PC-9 (cell line): ENCODE data around the gene SLC12A4. TPM values are rescaled to one million over a fixed set of nuclear protein-coding genes. Genes with fewer than 3 reads are reported as not detected.
"Not testable (repeated sequence)": the region's sequence is repeated elsewhere in the genome, so short reads cannot be mapped to it uniquely, and the experiment has no call there.

Experiments used
- BruUV-seq: library from RNA; stranded (reverse); fragments of 400-500 nt; replicated peaks from 2 replicates; lab custom pipeline; 2021; lab: Mats Ljungman, UMichigan
- CTCF ChIA-PET: fragments of 300-600 bp; sonication (Branson Sonifier 250); formaldehyde crosslinking; loops from one replicate; lab custom pipeline; 2022; ENCODE audit warnings: antibody characterized with exemption; lab: Charles Lee
- POLR2A ChIA-PET: fragments of 300-600 bp; sonication (Branson Sonifier 250); formaldehyde crosslinking; loops from one replicate; lab custom pipeline; 2022; ENCODE audit warnings: antibody characterized with exemption; ENCODE audit not compliant: unreplicated experiment; lab: Charles Lee
- DNase-seq, 2 experiments: peaks; one replicate each; pipeline versions ENCODE4 v3.0.0 to v3.0.0-alpha.2; 2015 to 2022; ENCODE audit warnings: mixed read lengths in 1 of 2
- H2AFZ ChIP-seq: fragments of 200-600 bp; sonication (generic); 2 replicates; pipeline ENCODE4 v1.8.1; 2017; ENCODE audit warnings: antibody characterized with exemption
- H3F3A ChIP-seq: fragments of 200-600 bp; sonication (generic); 2 replicates; pipeline ENCODE4 v1.8.1; 2017; ENCODE audit warnings: antibody characterized with exemption, mild to moderate bottlenecking, low read depth; ENCODE audit not compliant: insufficient read depth
- H3K27ac ChIP-seq: fragments of 200-600 bp; sonication (generic); 2 replicates; pipeline ENCODE4 v1.6.1; 2016; ENCODE audit warnings: mixed run types
- H3K27me3 ChIP-seq: fragments of 200-600 bp; sonication (generic); 2 replicates; pipeline ENCODE4 v1.6.1; 2016; ENCODE audit warnings: low read depth, mixed run types; ENCODE audit not compliant: insufficient read depth
- H3K36me3 ChIP-seq: fragments of 200-600 bp; sonication (generic); 2 replicates; pipeline ENCODE4 v1.6.1; 2016; ENCODE audit warnings: low read depth, mixed run types
- H3K4me1 ChIP-seq: fragments of 200-600 bp; sonication (generic); replicated peaks from 2 replicates; pipeline ENCODE4 v1.6.1; 2016; ENCODE audit warnings: mixed run types; ENCODE audit not compliant: insufficient read depth
- H3K4me2 ChIP-seq: fragments of 200-600 bp; sonication (generic); 2 replicates; pipeline ENCODE4 v1.6.1; 2017; ENCODE audit warnings: mixed run types
- H3K4me3 ChIP-seq: fragments of 200-600 bp; sonication (generic); 2 replicates; pipeline ENCODE4 v1.6.1; 2016; ENCODE audit warnings: mixed run types
- H3K79me2 ChIP-seq: fragments of 200-600 bp; sonication (generic); 2 replicates; pipeline ENCODE4 v1.6.1; 2017; ENCODE audit warnings: low read depth, mixed run types
- H3K9me2 ChIP-seq: fragments of 200-600 bp; sonication (generic); 2 replicates; pipeline ENCODE4 v1.8.1; 2017; ENCODE audit warnings: mild to moderate bottlenecking; ENCODE audit not compliant: insufficient read depth
- H3K9me3 ChIP-seq: fragments of 200-600 bp; sonication (generic); 2 replicates; pipeline ENCODE4 v1.8.1; 2016; ENCODE audit warnings: low read depth; ENCODE audit not compliant: insufficient read depth
- H4K20me1 ChIP-seq: fragments of 200-600 bp; sonication (generic); 2 replicates; pipeline ENCODE4 v1.8.1; 2017; ENCODE audit not compliant: insufficient read depth
- EZH2 ChIP-seq: fragments of 200-600 bp; sonication (generic); IDR thresholded peaks from 2 replicates; pipeline ENCODE4 v1.8.0; 2017; ENCODE audit warnings: antibody characterized with exemption, low read depth
- intact Hi-C: fragments of 100-400 bp; cut with micrococcal nuclease; formaldehyde crosslinking; loops from one replicate; pipeline ENCODE4 v1.10.0; 2022; ENCODE audit not compliant: unreplicated experiment
- total RNA-seq: library from RNA; stranded (reverse); gene quantifications from 2 replicates; pipeline ENCODE4 v1.2.3, GENCODE V29; 2021
- TF ChIP-seq, protein P1 (sequence below): fragments of 200-600 bp; sonication (generic); conservative IDR thresholded peaks from 2 replicates; pipeline ENCODE4 v1.6.1; 2017; ENCODE audit warnings: mixed run types, antibody characterized with exemption, mild to moderate bottlenecking, moderate library complexity

Gene SLC12A4
- total RNA-seq, 1 experiment from 2014 or later: 27.0 TPM

DNA sequence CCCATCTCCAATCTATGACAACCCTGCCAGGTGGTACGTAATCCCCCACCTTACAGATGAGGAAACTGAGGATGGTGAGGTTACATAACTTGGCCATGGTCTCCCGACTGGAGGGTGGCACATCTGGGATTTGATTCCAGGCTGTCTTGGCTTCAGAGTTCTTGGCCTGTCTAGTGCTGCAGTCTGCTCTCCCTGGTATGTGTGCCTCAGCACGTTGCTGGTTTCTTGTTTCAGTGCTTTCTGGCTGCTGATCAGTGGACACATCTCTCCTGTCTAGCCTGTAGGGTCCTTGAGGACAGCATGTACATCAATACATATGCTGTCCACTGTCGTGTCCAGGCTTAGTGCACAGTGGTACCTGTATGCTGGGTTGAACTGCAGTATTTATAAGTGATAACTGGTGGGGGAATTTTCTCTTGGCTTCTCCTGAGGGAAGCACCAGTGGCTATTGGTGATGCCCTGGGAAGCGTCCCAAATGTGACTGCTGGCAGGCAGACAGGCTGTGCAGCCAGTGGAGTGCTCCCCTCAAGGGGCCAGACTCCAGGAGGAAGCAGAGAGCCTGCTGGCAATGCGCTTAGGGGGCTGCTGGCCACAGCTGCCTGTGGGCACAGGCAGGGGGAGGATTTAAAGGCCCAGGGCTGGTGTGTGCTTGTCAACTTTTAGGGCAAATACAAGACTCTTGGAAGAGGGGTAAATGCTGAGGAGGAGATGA lies 51.1 kb downstream of the SLC12A4 start:
- POLR2A ChIA-PET: interaction anchor here (0.8 kb wide), 1 partner anchor 15 kb away, joined by 6 read pairs; the partner anchor contains the start of gene CTRL
- no peaks in the 10 kb centered on the region for H3F3A ChIP-seq
- CTCF ChIA-PET: no interaction called here
- no peaks in the 10 kb centered on the region for H3K4me1 ChIP-seq
- no TSS peak for BruUV-seq
- H4K20me1 ChIP-seq: peaks cover 47% of the 10 kb centered on the region
- H2AFZ ChIP-seq: no peak overlapping the region
- no peak overlapping the region for H3K4me3 ChIP-seq
- H3K9me2 ChIP-seq: no peaks in the 10 kb centered on the region
- no peaks in the 10 kb centered on the region for H3K79me2 ChIP-seq
- no peak overlapping the region for H3K27ac ChIP-seq
- no peak overlapping the region for H3K4me2 ChIP-seq
- TF ChIP-seq, protein P1, sequence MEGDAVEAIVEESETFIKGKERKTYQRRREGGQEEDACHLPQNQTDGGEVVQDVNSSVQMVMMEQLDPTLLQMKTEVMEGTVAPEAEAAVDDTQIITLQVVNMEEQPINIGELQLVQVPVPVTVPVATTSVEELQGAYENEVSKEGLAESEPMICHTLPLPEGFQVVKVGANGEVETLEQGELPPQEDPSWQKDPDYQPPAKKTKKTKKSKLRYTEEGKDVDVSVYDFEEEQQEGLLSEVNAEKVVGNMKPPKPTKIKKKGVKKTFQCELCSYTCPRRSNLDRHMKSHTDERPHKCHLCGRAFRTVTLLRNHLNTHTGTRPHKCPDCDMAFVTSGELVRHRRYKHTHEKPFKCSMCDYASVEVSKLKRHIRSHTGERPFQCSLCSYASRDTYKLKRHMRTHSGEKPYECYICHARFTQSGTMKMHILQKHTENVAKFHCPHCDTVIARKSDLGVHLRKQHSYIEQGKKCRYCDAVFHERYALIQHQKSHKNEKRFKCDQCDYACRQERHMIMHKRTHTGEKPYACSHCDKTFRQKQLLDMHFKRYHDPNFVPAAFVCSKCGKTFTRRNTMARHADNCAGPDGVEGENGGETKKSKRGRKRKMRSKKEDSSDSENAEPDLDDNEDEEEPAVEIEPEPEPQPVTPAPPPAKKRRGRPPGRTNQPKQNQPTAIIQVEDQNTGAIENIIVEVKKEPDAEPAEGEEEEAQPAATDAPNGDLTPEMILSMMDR: no peak
- no peak for TF ChIP-seq EZH2
- H3K36me3 ChIP-seq: no peaks in the 10 kb centered on the region
- no peak for DNase-seq
- H3K27me3 ChIP-seq: no peaks in the 10 kb centered on the region
- intact Hi-C loops: no loop called here
- H3K9me3 ChIP-seq: no peaks in the 10 kb centered on the region

DNA sequence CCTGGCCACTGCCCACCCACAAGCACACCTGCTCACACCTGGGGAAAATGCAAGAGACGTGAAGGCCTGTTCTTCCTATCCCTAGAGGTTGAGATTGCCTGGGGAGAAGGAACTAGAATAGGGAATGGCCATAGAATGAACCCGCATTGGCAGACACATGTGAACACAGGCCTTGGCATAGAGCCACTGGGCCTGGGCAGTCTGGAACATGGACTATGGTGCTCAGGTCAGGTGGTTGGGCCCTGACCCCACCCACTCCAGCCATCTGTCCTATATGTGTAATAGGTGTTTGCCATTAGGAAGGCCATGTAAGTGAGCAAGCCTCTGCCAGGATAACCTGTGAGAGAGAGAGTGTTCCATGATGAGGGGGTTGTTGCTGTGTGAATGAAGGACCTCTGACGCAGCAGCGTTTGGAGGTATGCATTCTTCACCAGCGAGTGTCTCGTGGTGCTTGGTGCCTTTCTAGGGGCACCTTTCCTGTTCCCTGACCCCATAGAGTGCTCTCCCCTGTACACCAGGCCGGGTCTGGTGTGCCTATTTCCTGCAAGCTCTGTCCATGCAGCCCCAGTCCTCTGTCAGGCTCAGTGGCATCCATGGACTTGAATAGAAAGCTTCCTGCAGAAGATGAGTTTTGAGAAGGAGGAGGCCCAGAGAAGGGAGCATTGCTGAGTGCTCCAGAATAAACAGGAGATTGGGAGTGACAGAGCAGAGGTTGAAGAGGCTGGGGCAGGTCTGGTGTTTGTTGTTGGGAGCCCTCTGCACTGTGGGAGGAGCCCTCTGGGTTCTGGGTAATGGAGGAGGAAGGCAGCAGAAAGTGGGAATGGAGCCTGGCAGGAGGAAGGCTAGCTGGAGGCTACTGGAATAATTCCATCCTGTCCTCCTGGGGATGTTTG lies 52.4 kb downstream of the SLC12A4 start:
- Histone ChIP-seq H3K4me2 (no peak overlapping the region), H3K9me2 (no peaks in the 10 kb centered on the region), H3K4me1 (no peaks in the 10 kb centered on the region), H3K79me2 (no peaks in the 10 kb centered on the region), H3F3A (no peaks in the 10 kb centered on the region), H4K20me1 (peaks cover 47% of the 10 kb centered on the region), H3K27me3 (no peaks in the 10 kb centered on the region), H3K27ac (no peak overlapping the region), H3K4me3 (no peak overlapping the region), H2AFZ (no peak overlapping the region), H3K36me3 (no peaks in the 10 kb centered on the region), H3K9me3 (no peaks in the 10 kb centered on the region)
- no peak for DNase-seq
- BruUV-seq: no TSS peak
- no peak for TF ChIP-seq EZH2
- TF ChIP-seq, protein P1: no peak
- ChIA-PET POLR2A (interaction anchor here (0.7 kb wide), 1 partner anchor 100 kb away, joined by 11 read pairs; no protein-coding TSS in a partner anchor), CTCF (interaction anchor here (0.6 kb wide), 1 partner anchor 78 kb away, joined by 8 read pairs; no protein-coding TSS in a partner anchor)
- intact Hi-C loops: no loop called here

DNA sequence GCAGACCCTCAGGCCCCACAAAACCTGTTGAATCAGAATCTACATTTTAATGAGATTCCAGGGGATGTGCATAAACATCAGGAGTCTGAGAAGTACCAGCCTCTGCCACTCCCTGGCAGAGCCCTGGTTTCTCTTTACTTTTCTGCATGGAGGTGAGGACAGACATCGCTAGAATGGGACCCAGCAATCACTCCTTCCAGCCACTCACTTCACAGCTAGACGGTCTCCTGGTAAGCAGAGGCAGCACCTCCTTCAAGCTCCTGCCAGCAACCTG lies 53.0 kb downstream of the SLC12A4 start:
- ChIA-PET POLR2A (interaction anchor here (0.7 kb wide), 1 partner anchor 99 kb away, joined by 11 read pairs; no protein-coding TSS in a partner anchor), CTCF (interaction anchor here (0.6 kb wide), 1 partner anchor 79 kb away, joined by 8 read pairs; no protein-coding TSS in a partner anchor)
- H3K27me3 ChIP-seq, H3K27ac ChIP-seq, H3K36me3 ChIP-seq, H3K4me2 ChIP-seq, intact Hi-C loops, BruUV-seq, H3F3A ChIP-seq, H3K79me2 ChIP-seq, H3K9me2 ChIP-seq, H3K4me1 ChIP-seq, H3K9me3 ChIP-seq, H3K4me3 ChIP-seq, DNase-seq, H2AFZ ChIP-seq: not testable (repeated sequence)
- peaks cover 44% of the 10 kb centered on the region for H4K20me1 ChIP-seq
